MM.1S (cell line): ENCODE measurements around the gene SLC38A7.

Experiments
- CTCF ChIP-seq: fragments of 300-600 bp; sonication (generic); IDR thresholded peaks from 2 replicates; pipeline ENCODE4 v1.5.1; 2016; ENCODE audit warnings: antibody characterized with exemption, low read length, mixed read lengths
- EZH2 ChIP-seq: fragments of 300-600 bp; sonication (generic); optimal IDR thresholded peaks from 2 replicates; pipeline ENCODE3; 2017; ENCODE audit warnings: low read depth, mild to moderate bottlenecking, antibody characterized with exemption, low read length, mixed read lengths
- EZH2phosphoT487 ChIP-seq: fragments of 300-600 bp; sonication (generic); IDR thresholded peaks from 2 replicates; pipeline ENCODE4 v1.6.1; 2018; ENCODE audit warnings: antibody characterized with exemption, low read length

DNA sequence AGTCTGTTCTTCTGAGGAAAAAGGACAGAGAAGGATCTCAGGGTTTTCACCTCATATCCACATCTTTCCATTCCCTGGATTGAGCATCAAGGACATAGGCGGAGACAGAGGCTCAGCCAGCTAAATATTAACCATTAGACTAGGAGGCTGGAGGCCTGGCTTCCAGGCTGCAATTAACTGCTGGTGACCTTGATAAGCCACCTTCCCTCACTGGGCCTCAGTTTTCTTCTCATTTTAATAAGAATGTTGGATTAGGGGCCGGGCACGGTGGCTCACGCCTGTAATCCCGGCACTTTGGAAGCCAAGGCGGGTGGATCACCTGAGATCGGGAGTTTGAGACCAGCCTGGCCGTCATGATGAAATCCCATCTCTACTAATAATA is 29.4 kb downstream of the SLC38A7 start:
- no peak for TF ChIP-seq CTCF
- no peak for TF ChIP-seq EZH2
- no peak for TF ChIP-seq EZH2phosphoT487
